SK-N-MC (cell line): ENCODE data around the gene ARHGEF2.

Source experiments
- EZH2 ChIP-seq: fragments of 200-600 bp; sonication (generic); IDR thresholded peaks from one replicate; pipeline ENCODE4 v1.6.1; 2017; ENCODE audit warnings: antibody characterized with exemption
- FOXP2 ChIP-seq: optimal IDR thresholded peaks from 2 replicates; pipeline ENCODE3; 2011; ENCODE audit warnings: mild to moderate bottlenecking, moderate library complexity; ENCODE audit not compliant: insufficient read depth; ENCODE audit errors: extremely low read length, control extremely low read depth
- POLR2AphosphoS5 ChIP-seq: IDR thresholded peaks from 2 replicates; pipeline ENCODE4 v1.6.1; 2012; ENCODE audit warnings: mild to moderate bottlenecking, low read depth, low read length, borderline replicate concordance

- no peak for TF ChIP-seq POLR2AphosphoS5
- no peak for TF ChIP-seq EZH2
- no peak for TF ChIP-seq FOXP2
Measured at GRCh38 chr1:155962599-155963211, 15.6 kb downstream of the ARHGEF2 start.
